Stimulated activated CD4-positive, alpha-beta T cell treated with anti-CD3 and anti-CD28 coated beads, Interleukin-4, amount 100 ng/mL, for 4 hours (primary cell): ENCODE data around the gene SEMA6B.

Source experiments
- DNase-seq, 2 experiments: peaks; one replicate each; pipeline ENCODE4 v3.0.0-alpha.2; 2020

The SEMA6B gene

DNA sequence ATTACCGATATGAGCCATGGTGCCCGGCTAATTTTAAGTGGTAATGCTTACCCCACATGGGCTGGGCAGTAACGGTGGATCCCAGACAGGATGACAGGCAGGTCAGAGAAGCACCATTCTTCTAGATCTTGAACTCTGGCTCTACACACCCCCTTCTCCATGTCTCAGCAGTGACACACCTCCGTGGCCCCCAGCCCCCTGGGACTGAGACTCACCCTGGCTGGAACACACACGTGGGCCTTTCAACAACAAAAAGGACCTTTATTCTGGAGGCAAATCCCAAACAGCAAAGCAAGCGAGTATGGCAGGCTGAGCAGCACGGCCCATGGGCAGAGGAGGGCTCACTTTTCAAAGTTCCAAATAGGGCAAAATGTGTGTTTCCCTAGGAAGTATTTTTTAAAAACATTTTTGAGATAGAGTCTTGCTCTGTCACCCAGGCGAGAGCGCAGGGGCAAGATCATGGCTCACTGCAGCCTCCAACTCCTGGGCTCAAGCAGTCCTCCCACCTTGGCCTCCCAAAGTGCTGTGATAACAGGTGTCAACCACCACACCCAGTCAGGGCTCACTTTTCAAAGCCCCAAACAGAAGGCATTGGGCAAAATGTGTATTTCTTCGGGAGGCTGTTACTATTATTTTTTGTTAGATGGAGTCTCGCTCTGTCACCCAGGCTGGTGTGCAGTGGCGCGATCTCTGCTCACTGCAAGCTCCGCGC, 37.0 kb downstream of the SEMA6B start:
- no peak for DNase-seq

DNA sequence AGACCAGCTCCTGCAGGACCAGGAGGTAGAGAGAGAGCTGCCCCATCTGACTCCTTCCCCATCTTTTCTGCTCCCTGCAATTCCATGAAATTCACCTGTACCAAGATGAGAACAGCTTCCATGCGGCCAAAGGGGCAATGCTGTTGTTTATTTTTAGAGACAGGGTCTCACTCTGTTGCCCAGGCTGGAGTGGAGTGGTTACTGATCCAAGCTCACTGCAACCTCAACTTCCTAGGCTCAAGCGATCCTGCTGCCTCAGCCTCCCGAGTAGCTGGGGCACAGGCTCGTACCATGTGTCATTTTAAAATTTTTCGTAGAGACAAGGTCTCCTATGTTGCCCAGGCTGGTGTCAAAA, 37.6 kb downstream of the SEMA6B start:
- no peak for DNase-seq

DNA sequence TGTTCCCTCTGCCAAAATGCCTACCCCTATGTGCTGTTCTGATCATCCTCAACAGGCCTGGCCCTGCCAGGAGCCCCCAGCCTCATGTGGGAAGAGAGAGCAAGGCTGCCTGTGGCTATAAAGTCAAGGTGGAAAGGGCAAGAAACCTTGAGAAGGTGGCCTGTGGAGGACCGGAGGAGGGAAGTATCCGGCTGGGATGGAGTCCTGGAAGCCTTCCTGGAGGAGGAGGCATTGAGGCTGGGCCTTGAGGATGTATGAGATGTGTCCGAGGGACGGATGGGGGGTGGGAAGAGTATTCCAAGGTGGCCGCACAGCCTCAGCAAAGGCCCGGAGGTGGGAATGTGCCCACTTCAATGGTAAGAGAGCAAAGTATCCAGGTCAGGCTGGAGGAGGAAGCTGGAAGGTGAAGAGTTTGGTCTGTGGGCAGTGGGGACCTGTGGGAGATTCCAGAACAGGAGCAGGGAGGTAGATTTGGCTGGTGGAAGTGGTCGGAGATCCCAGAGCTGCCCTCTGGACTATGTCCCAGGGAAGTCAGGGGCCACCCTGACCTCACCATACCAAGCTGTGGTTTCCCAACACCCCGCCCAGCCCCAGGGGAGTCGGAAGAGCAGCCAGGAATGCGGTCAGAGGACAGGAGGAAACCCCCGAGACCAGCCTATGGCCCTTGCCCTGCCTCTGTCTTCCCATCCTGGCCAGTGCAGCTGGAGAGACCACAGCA, 38.2 kb downstream of the SEMA6B start:
- no peak for DNase-seq

DNA sequence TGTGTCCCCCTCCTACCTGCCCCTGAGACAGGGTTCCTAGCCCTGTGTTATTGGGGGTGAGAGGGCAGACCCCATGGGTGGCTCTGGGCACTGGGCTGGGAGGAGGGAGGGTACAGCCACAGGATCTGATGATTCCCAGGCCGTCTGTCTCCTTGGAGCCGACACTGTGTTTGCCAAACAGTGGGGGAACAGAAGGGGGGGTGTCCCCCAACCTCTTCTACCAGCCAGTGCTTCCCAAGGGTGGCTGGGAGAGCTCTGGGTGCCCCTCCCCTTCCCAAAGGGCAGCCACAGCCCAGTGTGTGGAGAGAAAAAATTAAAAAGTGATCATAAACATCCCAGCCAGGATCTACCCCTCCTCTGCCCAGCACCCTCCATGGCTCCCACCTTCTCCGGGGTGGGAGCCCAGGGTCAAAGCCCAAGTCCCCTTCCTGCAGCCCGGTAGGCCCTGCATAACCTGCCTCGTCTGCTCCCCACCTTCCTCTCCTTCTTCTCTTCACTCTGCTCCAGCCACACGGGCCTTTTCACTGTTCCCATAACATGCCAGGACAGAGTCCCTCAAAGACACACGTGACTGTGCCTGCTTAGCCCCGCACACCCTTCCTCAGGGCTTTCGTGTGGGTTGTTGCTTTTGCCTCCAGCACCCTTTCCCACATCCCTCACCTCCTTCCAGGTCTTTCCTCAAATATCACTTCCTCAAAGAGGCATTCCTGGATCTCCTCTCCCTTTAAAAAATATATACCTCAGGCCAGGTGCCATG, 39.8 kb downstream of the SEMA6B start:
- no peak for DNase-seq

DNA sequence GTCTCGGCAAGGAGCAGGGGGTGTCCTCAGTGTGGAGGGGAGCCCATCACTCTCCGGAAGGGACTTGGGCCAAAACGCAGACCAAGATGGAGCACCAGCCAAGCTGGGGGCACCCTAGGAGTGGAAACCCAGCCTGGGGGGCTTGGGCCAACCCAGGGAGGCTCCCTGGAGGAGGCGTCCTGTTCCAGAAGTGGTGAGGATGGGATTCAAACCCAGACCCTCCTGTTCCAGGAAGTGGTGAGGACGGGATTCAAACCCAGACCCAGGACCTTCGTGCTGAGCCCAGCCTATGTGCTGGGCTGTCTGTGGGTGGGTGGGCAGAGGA, 40.4 kb downstream of the SEMA6B start:
- no peak for DNase-seq

DNA sequence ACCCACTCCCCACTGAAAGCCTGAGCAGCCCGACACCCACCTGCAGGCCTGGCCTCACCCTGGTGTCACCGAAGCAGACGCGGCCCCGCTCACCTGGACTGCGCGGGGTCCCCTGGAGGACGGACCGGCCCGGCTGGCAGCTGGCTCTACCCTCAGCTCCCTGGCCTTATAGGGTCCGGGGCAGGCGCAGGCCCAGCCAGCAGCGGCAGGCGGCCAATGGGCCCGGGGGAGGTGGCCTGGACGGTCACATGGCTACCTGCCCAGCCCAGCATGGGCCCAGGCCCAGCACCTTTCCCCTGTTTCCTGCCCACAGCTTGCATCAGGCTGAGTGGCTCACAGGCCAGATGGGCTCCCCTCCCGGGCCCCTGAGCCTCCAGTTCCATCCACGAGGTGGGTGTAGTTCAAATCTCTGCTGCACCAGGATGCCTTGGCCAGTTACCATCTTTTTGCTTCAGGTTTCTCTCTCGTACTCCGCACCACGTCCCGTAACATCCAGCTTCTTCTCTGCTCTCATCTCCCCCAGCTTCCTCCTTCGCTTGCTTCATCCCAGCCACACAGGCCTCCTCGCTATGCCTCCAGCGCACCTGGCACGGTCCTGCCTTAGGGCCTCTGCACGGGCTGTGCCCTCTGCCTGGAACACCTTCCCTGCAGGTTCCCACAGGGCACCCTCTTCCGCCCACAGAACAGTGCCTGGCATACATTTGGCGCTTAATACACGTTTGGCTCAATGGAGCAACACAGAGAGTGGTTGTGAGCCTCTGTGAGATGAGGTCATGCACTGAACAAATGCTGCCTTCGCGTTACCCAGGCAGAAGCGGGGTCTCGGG, 40.9 kb downstream of the SEMA6B start, which contains the start of gene PLIN4:
TSS of gene PLIN4 (minus strand) at position 142 of the 827 bp plus-strand sequence. CDS start 214 bp downstream, outside the sequence.
- DNase-seq, result no peak

DNA sequence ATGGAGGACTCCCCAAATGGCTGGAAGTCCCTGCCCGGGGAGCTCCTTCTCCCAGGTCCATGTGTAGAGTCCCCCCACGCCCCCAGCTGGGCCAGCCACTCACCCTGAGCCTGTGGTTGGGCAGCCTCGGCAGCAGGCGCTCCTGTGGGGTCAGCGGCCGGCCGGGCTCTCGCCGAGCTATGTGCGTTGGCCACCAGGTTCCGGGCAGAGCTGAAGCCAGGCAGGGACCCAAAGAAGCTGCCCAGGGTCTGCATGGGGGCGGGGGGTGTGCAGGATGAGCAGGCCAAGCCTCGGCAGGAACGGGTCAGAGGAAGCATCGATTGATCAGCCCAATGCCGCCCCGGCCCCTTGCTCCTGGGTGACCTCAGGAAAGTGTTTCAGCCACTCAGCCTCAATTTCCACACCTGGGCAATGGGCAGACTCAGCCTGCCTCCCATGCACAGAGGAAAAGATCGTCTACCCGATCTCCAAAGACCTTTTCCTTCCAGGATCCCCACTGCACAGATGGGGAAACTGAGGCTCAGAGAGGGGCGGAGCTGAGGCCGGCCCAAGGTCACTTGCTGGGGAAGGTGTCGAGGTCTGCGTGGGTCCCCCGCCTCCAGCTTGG, 41.9 kb downstream of the SEMA6B start:
- no peak for DNase-seq

DNA sequence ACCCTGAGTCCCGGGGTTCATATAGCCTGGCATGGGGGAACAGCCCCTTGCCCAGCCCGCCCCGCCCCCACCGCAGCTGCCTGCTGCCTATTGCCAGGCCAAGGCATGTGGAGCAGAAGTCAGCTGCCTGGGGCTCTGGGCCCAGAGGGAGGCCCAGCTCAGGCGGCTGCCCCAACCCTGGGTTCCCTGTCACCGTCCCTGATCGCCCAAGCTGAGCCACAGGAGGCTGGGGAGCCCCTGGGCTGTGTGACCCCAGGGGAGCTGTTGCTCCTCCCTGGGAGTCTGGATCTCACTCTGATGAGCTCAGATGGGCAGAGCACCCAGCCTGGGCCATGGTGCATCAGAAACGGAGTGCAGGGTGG, 42.6 kb downstream of the SEMA6B start:
- no peak for DNase-seq

DNA sequence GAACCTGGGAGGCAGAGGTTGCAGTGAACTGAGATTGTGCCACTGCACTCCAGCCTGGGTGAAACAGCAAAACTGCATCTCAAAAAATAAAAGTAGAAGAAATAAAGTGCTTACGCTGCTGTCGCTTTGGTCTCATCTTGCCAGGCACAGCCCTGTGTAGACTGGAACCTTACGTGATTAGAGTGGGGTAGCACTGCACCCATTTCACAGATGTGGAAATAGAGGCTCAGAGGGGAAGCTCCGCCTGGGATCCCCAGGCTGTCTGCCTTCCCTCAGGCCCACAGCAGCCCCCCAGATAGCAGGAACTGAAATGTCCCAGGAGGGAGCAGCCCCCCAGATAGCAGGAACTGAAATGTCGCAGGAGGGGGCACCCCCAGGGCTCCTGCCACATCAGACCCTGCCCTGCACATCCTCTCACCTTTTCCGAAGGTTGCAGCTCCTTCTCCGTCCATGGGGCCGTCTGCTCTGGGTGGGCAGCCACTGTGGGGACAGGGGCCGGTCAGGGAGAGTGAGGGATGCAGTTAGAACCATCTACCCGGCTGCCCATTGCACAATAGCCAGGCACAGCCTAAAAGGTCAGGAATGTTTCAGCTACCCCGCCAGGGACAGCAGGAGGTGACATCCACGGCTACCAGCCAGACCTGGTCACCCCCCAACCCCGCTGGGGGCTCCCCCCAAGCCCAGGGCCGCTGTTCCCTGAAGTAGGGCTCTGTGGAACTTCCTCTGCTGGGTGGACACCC, 43.1 kb downstream of the SEMA6B start:
- no peak for DNase-seq

DNA sequence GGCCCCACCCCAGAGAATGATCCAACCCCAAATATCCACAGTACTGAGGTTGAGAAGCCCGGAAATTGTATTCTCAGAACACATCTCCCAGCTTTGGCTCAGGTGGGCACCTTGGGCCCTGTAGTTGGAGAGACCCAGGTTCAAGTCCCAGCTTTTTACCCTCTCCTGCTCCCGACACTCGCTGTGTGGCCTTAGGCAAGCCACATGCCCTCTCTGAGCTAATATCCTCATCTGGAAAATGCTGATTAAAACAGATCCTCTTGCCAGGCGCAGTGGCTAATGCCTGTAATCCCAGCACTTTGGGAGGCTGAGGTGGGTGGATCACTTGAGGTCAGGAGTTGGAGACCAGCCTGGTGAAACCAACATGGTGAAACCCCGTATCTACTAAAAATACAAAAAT, 43.8 kb downstream of the SEMA6B start:
- DNase-seq, result no peak

DNA sequence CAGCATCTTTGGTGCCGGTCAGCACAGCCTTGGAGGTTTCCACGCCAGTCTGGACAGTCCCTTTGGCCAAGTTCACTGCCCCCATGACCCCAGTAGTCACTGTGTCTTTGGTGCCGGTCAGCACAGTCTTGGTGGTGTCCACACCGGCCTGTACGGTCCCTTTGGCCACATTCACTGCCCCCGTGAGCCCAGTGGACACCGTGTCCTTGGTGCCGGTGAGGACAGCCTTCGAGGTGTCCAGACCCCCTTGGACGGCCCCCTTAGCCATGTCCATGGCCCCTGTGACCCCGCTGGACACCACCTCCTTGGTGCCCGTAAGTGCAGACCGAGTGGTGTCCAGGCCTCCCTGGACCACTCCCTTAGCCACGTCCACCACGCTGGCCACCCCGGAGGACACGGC, 46.2 kb downstream of the SEMA6B start:
- no peak for DNase-seq

DNA sequence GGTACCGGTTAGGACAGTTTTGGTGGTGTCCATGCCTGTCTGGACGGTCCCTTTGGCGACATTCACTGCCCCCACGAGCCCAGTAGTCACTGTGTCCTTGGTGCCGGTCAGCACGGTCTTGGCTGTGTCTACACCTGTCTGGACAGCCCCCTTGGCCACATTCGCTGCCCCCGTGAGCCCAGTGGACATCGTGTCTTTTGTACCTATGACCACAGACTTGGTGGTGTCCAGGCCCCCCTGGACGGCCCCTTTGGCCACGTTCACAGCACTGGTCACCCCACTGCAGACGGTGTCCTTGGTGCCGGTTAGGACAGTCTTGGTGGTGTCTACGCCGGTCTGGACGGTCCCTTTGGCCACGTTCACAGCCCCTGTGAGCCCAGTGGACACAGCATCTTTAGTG, 47.4 kb downstream of the SEMA6B start:
- no peak for DNase-seq

DNA sequence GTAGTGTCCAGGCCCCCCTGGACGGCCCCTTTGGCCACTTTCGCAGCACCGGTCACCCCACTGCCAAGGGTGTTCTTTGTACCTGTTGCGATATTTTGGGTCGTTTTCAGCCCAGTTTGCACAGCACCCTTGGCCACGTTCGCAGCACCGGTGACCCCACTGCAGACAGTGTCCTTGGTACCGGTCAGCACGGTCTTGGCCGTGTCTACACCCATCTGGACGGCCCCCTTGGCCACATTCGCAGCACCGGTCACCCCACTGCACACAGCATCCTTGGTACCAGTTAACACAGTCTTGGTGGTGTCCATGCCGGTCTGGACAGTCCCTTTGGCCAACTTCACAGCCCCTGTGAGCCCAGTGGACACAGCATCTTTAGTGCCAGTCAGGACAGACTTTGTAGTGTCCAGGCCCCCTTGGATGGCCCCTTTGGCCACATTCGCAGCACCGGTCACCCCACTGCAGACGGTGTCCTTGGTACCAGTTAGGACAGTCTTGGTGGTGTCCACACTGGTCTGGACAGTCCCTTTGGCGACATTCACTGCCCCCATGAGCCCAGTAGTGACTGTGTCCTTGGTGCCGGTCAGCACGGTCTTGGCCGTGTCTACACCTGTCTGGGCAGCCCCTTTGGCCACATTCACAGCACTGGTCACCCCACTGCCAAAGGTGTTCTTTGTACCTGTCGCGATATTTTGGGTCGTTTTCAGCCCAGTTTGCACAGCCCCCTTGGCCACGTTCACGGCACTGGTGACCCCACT, 48.0 kb downstream of the SEMA6B start:
- no peak for DNase-seq

DNA sequence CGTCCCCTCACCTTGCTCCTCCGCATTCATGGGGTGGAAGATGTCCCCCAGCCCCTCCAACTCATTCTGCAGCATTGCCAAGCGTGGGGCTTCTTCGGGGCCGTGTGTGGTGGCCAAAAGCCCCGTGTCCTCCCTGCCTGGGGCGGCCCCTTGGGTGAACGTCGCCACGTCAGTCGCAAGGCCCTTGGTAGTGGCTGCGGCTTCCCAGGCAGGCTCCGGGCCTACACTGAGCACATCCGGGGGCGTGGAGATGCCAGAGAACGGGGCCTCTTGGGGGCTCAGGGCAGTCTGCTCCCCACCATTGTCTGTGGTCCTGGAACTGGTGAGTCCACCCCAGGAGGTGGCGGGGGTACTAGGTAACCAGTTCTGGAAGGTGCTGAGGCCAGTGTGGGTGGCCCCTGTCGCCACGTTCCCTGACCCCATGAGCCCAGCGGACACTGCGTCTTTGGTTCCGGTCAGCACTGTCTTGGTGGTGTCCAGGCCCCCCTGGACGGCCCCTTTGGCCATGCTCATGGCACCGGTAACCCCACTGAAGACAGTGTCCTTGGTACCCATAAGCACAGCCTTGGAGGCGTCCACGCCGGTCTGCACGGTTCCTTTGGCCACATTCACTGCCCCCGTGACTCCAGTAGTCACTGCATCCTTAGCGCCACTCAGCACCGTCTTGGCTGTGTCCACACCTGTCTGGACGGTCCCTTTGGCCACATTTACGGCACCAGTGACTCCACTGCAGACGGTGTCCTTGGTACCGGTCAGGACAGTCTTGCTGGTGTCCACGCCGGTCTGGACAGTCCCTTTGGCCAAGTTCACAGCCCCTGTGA, 48.8 kb downstream of the SEMA6B start:
- DNase-seq, result no peak

DNA sequence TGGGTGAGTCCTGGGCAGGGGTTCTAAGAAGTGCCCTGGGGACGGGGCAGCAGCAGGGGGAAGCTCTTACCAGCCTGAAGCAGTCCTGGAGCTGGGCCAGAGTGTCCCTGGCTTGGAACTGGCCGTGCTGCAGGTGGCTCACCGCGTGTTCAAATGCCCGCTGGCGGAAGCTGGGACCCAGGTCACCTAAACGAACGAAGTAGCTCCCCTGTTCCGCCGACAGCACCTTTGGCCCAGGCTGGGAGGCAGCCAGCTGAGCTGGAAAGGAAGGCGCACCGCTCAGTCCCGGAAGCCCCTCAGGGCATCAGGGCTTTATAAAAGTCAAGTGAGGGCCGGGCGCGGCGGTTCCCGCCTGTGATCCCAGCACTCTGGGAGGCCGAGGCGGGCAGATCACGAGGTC, 50.8 kb downstream of the SEMA6B start:
- no peak for DNase-seq

DNA sequence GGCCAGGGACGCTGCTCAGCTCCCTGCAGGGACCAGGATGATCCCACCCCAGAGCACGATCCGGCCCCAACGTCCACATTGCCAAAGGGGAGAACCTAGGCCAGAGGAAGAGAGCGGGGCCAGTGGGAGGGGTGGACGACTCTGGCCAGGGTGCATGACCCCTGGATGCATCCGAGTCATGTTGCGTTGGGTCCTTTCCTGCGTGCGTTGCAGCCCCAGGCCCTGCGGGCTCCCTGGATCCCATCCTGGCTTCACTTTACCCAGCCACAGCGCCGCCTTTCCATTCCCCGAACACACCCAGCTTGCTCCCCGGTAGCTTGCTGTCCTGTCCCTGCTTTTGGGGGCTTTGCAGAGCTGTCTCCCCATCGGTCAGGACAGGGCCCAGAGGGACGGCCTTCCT, 51.7 kb downstream of the SEMA6B start:
- no peak for DNase-seq

DNA sequence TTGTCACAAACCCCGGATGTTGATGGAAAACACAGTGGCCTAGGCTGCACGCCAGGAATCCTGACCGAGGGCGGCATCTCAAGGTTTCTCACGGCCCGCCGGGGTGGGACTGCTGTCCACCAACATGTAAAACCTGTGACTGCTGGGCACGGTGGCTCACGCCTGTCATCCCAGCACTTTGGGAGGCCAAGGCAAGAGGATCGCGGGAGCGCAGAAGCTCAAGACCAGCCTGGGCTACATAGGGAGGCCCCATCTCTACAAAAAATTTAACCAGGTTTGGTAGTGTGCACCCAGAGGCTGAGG, 52.4 kb downstream of the SEMA6B start:
- DNase-seq, result no peak

DNA sequence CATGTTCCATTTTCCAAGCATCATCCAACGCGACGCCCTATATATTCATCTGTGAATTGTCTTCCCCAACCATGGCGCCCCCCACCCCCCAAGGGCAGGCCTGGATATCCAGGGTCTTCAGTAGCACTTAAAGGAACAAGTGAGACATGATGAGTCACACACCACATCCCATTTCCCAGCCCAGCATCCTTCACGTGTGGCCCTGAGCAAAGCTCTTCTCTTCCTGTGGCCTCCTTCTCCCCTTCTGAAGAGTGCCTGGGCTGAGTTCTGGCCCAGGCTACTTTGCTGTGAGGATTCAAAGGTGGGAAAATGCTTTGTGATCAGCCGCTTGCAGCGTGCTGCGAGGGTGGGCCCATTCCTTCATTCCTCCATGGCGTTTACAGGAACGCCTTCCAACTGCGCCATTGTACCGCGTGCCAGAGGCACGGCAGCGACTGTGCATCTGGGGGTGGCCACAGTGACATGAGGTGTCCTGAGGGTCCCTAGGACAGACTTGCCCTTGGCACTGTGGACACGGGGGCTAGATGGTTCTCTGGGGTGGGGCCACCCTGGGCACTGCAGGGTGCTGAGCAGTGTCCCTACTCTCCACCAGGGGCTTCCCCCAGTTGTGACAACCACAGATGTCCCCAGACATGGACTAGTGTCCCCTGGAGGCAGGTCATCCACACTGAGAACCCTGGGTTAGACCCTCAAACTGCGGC, 52.9 kb downstream of the SEMA6B start:
- no peak for DNase-seq

DNA sequence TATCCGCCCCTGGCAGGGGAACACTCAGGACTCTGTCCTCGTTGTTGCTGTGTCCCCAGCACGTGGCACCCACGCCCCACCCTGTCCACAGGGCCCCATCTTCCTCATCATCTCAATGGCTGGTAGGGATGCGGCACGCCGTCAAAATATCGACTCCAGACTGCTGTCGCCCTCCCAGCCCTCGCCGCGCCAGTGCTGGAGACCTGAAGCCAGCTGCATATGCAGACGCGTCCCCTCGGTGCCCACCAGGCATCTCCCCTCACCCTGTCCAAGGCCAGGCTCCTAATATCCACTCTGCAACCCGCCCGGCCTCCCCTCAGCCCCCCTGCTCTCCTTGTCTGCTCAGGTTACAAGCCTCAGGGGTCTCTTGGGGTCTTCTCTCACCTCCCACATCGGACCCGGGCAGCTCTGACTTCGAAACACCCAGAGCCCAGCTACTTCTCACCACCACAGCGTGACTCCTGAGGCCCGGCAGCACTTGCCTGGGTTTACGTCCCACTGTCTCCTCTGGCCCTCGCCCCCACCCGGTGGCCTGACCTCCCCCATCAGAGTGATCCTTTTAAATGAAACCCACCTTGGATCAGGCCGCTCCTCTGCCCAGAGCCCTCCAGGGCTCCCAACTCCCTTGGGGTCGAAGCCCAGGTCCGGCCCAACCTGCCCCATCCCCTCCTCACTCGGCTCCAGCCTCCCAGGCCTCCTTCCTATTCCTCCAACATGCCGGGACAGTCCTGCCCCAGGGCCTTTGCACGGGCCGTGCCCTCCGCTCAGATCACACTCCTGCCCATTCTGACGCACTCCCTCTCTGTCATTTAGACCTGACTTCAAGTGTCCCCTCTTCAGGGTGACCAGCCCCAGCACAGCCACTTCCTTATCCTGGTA, 53.7 kb downstream of the SEMA6B start:
- no peak for DNase-seq
